GM15510 (cell line): Measurements from ENCODE around the gene MRPL28.
A peak's percentile ranks its signal among the peaks of the same experiment; 100 is the strongest.

Experiments
- POLR2A ChIP-seq: IDR thresholded peaks from 3 replicates; pipeline ENCODE4 v1.6.1; 2011; ENCODE audit warnings: borderline replicate concordance; ENCODE audit not compliant: insufficient read length; ENCODE audit errors: extremely low read depth

The MRPL28 gene

DNA sequence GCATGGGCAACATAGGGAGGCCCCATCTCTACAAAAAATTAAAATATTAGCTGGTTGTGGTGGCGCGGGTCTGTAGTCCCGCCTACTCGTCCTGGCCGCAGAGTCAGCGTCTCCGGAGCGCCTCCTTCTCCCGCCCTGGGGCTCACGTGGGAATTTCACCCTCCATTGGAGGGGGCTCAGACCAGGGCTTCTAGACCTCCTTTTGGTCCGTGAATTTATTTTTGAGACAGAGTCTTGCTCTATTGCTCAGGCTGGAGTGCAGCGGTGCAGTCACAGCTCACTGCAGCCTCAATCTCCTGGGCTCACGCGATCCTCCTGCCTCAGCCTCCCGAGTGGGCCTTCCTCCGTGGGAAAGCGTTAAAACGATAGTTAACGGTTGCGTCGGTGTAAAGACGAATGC lies 26.3 kb upstream of the MRPL28 start:
- TF ChIP-seq POLR2A = no peak

DNA sequence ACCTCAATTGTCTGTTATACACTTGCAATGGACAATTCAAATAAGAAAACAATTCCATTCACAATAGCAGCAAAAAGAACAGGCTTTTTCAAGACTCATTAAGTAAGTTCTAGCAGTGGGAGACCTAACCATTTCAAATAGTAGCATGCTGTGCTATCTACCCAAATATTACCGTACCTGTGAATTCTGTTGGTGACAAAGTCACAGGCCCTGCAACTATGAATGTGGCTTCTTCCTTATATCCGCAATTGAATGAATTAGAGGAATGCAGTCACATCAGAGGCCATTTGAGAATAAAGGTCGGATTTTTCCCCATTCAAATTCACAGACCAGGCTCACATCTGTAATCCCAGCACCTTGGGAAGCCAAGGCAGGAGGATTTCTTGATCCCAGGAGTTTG lies 25.9 kb upstream of the MRPL28 start:
- no peak for TF ChIP-seq POLR2A

DNA sequence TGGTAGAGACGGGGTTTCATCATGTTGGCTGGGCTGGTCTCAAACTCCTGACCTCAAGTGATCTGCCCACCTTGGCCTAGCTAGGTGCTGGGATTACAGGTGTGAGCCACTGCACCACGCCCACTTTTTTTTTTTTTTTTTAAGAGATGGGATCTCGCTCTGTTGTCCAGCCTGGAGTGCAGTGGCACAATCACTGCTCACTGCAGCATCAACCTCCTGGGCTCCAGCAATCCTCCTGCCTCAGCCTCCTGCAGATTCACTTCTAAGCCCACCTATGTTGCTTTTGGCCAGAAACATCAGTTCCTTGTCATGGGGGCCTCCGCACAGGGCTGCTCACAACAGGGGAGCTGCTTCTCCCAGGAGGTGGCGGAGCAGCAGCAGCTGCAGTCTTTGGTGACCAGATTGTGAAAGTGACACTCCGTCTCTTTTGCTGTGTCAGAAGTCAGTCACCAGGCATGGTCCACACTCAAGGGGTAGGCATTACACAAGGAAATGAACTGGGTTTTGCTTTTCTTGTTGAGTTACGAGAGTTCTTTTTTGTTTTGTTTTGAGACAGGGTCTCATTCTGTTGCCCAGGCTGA lies 22.2 kb upstream of the MRPL28 start:
- TF ChIP-seq POLR2A = no peak

DNA sequence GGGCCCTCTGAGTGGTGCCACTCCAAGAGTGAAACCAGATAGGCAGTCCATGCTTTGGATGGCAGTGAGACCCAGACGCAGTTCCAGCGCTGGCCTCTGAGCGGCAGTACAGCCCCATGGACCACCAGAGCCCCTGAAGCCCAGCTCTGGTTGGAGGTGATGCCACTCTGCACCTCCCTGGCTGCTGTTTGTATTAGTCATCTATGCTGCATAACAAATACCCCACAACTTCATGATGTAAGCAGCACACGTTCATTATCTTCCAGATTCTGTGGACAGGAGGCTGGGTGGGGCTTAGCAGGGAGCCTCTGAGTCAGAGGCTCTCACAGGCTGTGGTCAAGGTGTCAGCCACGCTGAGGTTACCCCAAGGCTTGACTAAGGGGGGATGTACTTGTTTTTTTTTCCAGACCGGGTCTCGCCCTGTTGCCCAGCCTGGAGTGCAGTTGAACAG lies 21.6 kb upstream of the MRPL28 start:
- no peak for TF ChIP-seq POLR2A

DNA sequence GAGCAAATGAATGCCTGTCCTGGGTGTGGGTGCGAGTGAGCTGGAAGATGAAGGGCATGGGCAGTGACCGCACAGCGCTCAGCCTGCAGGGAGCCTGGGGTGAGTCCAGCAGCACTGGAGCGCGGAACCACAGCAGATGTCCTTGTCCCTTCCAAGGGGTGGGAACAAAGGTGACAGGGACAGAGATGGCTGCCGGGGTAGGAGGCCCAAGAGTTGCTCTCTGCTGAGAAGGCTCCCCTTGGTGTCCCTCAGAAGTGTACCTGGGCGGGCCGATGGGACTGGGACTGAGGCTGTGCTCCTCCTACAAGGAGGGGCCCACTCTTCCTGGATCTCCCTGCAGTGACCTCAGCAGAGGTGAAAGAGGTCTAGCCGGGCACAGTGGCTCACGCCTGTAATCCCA lies 19.0 kb upstream of the MRPL28 start:
- no peak for TF ChIP-seq POLR2A

DNA sequence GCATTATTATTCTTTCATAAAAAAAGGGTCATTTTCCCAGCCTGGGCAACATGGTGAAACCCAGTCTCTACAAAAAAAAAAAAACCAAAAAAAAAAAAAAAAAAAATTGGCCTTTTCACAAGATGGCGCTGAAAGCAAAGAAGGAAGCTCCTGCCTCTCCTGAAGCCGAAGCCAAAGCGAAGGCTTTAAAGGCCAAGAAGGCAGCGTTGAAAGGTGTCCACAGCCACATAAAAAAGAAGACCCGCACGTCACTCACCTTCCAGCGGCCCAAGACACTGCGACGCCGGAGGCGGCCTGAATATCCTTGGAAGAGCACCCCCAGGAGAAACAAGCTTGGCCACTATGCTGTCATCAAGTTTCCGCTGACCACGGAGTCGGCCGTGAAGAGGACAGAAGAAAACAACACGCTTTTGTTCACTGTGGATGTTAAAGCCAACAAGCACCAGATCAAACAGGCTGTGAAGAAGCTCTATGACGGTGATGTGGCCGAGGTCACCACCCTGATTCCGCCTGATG lies 16.4 kb upstream of the MRPL28 start:
- TF ChIP-seq POLR2A = no peak

DNA sequence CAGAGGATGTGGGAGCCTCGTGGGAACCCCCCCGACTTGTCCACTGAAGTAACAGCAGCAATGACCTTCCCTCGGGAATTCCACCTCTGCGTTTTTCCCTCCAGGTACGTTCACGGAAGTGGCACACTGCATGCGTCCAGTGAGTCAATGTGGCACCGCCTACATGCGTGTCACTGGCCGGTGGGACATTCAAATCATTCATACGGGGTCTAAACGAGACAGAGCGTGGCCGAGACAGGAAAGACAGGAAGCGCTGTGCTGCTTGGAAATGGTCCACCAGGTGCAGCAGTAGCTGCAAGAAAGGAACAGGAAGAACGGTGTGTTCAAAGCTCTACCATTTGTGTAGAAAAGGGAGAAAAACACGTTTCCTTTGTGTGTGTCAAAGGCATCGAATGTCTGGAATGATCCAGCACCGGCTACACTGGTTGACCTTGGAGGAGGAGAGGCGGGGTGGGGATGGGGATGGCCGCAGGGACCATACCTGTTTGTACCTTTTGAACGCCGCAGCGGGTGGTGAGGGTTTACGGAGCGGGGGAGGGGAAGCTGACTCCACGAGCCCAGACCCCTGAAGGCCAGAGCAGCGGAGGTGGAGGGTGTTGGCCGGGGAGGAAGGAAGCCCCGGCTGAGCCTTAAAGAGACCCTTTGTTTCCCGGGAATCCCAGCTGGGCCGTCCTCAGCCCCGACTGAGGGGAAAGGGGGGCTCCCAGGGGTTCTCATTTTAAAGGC lies 13.2 kb upstream of the MRPL28 start:
- TF ChIP-seq POLR2A = peak; percentile 41

DNA sequence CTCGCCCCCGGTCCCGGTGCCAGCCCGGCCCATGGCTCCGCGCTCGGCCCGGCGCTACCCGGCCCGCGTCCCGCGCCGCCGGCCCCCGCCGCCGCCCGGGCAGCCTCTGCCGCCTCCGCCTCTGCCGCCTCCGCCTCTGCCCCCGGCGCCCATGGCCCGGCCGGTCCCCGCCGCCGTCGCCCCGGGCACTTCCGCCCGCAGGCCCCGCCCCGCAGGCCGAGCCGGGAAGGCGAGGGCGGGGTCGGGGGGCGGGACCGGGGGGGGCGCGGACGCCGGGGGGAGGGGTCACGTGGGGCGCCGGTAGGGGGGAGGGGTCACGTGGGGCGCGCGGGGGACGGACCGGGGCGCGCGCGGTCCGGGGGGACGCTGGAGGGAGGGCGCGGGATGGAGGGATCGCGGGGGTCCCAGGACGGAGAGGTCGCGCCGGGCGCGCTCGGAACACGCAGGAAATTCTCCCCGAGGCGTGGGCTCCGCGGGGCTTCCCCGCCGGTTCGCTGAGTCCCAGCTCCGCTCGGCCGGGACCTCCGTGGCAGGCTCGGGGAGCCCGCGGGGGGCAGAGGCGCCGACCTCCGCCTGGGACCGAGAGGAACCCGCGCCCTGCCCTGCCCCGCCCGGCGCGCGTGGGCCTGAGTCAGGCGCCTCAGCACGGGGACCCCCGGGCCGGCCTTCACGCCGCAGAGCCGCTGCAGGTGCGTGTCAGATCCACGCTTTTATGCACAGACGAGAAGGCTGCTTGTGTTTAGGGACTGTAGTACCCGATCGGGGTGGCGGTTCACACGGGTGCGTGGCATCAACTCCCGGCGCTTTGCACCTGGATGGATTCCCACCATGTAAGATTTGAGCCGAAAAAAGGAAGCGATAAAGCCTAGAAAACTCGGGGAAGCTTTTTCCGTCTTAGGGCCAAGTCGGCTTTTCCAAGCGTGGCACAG lies 11.7 kb upstream of the MRPL28 start, which contains the start of gene PGAP6:
Gene PGAP6 (minus strand): TSS at position 190 of the 929 bp plus-strand sequence. CDS start 157 bp downstream, at position 33.
- TF ChIP-seq POLR2A = peak; percentile 77

DNA sequence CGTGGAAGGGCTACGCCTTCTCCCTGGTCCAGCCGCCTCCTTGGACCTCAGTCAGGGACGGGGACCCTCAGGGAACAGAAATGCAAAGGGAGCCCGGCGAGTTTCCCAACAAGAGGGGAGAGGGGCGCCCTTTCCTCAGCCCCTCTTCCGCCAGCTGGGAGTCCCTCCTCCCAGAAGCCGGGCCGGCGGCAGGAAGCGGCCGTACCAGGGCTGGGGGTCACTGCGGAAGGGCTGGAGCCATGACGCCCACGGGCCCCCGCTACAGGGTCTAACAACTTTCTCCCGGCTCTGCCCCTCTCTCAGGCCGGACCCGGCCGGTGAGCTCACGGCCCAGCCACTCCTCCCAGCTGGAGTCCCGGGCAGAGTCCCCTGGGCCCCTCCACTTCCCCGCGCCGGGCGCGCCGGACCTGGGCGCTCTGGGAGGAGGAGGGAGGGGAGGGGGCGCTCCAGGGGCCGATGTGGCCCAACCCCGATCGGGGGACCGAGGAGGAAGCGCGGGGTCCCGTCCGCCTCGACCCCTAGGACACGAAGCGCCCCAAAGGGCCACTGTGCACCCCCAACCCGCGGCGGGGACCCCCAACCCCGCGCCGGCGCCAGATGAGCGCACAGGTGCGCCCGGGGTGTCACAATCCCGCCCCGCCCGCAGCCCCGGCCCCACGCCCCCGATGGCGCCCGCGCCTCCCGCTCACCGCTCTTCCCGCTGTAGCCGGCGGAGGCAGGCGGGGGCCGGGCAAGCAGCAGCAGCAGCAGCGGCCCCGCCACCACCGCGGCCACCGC lies 10.9 kb upstream of the MRPL28 start:
- peak; percentile 10 for TF ChIP-seq POLR2A

DNA sequence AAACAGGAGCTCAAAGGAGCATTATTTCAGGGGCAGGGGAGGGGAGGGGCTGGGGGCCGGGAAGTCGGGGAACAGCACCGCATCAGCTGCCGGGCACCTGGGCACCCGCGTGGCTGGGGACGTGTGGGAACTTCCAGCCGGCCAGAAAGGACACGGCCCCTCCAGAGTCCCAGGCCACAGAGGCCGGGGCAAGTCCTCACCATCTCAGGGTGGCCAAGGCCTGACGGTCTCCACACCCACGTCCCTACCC lies 10.3 kb upstream of the MRPL28 start:
- TF ChIP-seq POLR2A = no peak

DNA sequence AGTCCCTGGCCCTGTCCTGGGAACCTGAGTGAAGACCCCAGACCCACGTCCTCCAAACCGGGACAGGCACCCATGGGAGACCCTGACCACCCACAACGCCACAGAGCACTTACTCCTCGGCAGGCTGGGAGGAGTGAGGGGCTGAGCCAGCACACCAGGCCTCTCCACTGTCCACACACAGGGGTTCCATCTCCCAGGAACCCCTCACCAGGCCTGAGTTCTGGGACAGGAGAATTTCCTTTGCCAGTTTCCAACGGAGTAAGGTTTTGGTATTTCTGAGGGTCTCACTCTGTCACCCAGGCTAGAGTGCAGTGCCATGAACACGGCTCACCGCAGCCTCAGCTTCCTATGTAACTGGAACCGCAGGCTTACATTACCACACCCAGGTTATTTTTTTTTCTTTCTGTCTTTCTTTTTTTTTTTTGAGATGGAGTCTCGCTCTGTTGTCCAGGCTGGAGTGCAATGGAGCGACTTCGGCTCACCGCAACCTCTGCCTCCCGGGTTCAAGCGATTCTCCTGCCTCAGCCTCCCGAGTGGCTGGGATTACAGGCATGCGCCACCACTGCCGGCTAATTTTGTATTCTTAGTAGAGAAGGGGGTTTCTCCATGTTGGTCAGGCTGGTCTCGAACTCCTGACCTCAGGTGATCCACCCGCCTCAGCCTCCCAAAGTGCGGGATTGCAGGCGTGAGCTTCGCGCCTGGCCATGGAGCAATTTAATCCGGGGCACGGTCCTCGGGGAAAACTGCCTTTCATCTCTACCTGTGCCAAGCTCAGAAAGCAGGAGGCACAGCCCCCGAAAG lies 9.8 kb upstream of the MRPL28 start:
- TF ChIP-seq POLR2A = no peak

DNA sequence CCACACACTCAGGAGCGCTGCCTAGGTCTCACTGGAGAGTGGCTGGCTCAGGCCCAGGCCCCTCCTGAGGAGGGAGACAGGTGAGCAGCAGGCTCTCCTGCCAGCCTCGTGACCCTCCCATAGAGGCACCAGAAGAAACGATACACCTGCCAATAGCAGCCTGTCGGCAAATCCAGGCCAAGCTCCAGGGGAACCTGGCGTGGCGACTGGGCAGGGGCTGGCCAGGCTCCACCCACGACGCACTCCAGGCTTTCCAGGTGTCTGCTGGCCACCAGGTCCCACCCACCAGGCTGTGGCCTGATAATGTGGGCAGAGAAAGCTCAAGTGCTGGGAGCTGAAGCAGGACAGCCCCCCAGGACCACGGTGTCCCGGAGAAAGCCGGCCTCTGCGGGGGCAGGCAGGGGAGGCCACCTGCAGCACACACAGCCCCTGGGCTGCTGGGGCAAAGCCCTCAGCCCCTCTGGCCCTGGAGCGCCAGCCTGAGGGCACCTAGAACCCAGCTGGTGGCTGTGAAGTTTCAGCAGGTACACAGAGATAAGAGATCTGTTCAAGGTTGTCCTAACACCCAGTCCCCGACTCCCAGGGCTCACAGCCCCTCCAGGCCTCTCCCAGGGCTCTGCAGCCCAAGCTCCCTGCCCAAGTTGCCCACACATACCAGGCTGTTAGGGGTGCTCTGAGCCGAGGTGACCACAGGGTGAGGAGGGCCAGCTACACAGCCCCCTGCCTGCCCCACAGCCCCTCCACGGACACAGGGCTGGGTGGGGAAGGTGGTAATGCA lies 9.0 kb upstream of the MRPL28 start:
- no peak for TF ChIP-seq POLR2A

DNA sequence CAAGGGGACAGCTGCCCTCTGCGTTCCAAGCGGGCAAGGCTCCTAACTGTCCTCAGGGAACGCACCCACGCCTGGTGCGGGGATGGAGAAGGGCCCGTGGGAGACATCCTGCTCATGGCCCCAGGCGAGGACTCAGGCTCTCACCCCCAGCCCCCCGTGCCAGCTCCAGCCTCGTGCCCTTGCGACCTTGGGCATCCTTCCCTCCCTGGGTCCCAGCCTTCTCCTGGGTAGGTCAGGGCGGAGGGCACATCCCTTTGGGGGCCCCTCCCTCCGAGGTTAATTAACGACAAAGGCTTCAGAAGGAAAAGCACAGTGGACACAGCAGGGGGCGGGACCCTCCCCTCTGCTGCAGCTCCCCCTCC lies 8.5 kb upstream of the MRPL28 start:
- TF ChIP-seq POLR2A = no peak
